ENCODE measurements around the gene PRG3. TPM values are rescaled to one million over a fixed set of nuclear protein-coding genes. Genes with fewer than 3 reads are reported as not detected.

PRG3 gene
- total and polyA plus RNA-seq, 2 donors (not counting 1 experiment from before 2014, with no cell fraction given): not detected

DNA sequence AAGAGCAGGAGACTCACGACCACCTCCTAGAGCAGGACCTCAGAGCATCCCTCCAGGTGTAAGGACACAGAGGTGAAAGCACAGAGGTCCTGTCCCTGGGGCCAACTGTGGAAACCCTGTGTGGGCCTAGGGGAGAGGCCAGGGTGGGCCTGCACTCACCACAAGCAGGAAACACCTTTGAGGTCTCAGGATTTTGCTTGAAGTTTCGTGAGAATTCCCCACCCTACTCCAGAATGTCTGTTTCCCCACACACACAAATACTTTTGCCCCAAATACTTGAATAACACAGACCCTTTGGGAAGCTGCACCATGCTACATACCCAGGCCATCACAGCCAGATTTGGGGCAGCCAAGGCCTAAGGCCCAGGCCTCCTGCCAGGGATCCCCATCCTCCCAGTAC lies 27.8 kb upstream of the PRG3 start:
- Histone ChIP-seq H3K79me2 (ENCODE audit: control insufficient read depth, insufficient read depth, low read length) (no peaks in the 10 kb centered on the region), H3K4me3 (ENCODE audit: control extremely low read depth in 1 of 5, extremely low read depth in 1 of 5, insufficient read depth in 1 of 5, low read depth in 2 of 5, low read length in 4 of 5) (no peak overlapping the region), H4K20me1 (ENCODE audit: control insufficient read depth, insufficient read depth, low read length, poor library complexity, severe bottlenecking) (no peaks in the 10 kb centered on the region), H2AFZ (ENCODE audit: insufficient read depth, low read depth, low read length, poor library complexity, severe bottlenecking) (no peak overlapping the region), H3K9ac (ENCODE audit: low read length) (no peak overlapping the region), H3K36me3 (replicated peaks in 1 of 2; ENCODE audit: control extremely low read depth in 1 of 2, control insufficient read depth in 1 of 2, extremely low read depth in 1 of 2, insufficient read depth in 2 of 2, low read length in 1 of 2) (peaks cover 2 to 12% of the 10 kb centered on the region in 2 experiments), H3K4me2 (replicated peaks; ENCODE audit: low read depth, low read length, poor library complexity, severe bottlenecking) (no peak overlapping the region), H3K27ac (ENCODE audit: low read length in 2 of 2) (no peak overlapping the region), H3K27me3 (replicated peaks in 1 of 4; ENCODE audit: control extremely low read depth in 1 of 4, control insufficient read depth in 3 of 4, insufficient read depth in 4 of 4, low read length in 3 of 4) (no peaks in the 10 kb centered on the region), H3K9me3 (ENCODE audit: control extremely low read depth in 1 of 3, control insufficient read depth in 2 of 3, insufficient read depth in 1 of 3, low read length in 2 of 3) (peaks cover 0 to under 1% (median 0%) of the 10 kb centered on the region in 3 donors), H3K4me1 (ENCODE audit: control insufficient read depth in 2 of 2, insufficient read depth in 2 of 2, low read length in 2 of 2) (no peaks in the 10 kb centered on the region)
- TF ChIP-seq, protein P1, sequence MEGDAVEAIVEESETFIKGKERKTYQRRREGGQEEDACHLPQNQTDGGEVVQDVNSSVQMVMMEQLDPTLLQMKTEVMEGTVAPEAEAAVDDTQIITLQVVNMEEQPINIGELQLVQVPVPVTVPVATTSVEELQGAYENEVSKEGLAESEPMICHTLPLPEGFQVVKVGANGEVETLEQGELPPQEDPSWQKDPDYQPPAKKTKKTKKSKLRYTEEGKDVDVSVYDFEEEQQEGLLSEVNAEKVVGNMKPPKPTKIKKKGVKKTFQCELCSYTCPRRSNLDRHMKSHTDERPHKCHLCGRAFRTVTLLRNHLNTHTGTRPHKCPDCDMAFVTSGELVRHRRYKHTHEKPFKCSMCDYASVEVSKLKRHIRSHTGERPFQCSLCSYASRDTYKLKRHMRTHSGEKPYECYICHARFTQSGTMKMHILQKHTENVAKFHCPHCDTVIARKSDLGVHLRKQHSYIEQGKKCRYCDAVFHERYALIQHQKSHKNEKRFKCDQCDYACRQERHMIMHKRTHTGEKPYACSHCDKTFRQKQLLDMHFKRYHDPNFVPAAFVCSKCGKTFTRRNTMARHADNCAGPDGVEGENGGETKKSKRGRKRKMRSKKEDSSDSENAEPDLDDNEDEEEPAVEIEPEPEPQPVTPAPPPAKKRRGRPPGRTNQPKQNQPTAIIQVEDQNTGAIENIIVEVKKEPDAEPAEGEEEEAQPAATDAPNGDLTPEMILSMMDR (IDR thresholded peaks at IDR 0.05): no peak
- no peak for TF ChIP-seq EZH2 (IDR thresholded peaks at IDR 0.05; ENCODE audit: borderline replicate concordance, insufficient read depth, low read depth, low read length, poor library complexity, severe bottlenecking)
- no peak overlapping the region for H3K27ac Mint-ChIP-seq
- peaks cover 8% of the 10 kb centered on the region for H3K4me1 Mint-ChIP-seq
- DNase-seq (no peak), ATAC-seq (ENCODE audit: low read depth) (no peak)
- WGBS (ENCODE audit: insufficient coverage): 23% methylated on average over 2 of the region's 2 CpGs
- H3K27me3 Mint-ChIP-seq: no peaks in the 10 kb centered on the region
- no peak overlapping the region for H3K4me3 Mint-ChIP-seq
- intact Hi-C loops (cut with micrococcal nuclease): no loop called here
- POLR2A ChIA-PET: no interaction called here
- CTCF ChIA-PET: no interaction called here
- no peaks in the 10 kb centered on the region for H3K9me3 Mint-ChIP-seq (ENCODE audit: insufficient read depth)

DNA sequence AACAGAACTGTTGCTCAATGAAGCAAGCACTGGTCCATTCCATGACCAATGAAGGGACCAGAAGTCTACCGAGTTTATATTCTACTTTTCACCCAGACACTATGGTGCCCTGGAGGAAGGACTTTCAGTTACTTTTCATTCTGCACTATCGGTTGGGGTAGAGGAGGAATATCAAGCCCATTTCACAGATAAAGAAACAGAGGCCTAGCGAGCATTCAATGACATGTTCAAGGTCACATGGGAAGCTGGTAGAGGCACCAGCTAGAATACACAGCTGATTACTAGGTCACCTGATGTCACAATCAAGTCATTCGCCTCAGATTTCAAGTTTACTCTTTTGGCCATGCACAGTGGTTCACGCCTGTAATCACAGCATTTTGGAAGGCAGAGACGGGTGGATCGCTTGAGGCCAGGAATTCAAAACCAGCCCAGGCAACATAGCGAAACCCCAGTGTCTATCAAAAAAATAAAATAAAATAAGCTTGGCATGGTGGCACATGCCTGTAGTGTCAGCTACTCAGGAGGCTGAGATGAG lies 27.1 kb upstream of the PRG3 start:
- H3K36me3 ChIP-seq (replicated peaks in 1 of 2; ENCODE audit: control extremely low read depth in 1 of 2, control insufficient read depth in 1 of 2, extremely low read depth in 1 of 2, insufficient read depth in 2 of 2, low read length in 1 of 2): peaks cover 2 to 8% of the 10 kb centered on the region in 2 experiments
- Mint-ChIP-seq H3K4me1 (peaks cover 11% of the 10 kb centered on the region), H3K27me3 (no peaks in the 10 kb centered on the region), H3K27ac (no peak overlapping the region), H3K4me3 (no peak overlapping the region), H3K9me3 (ENCODE audit: insufficient read depth) (no peaks in the 10 kb centered on the region)
- DNase-seq (no peak), ATAC-seq (ENCODE audit: low read depth) (no peak)
- H3K4me1 ChIP-seq (ENCODE audit: control insufficient read depth in 2 of 2, insufficient read depth in 2 of 2, low read length in 2 of 2): no peaks in the 10 kb centered on the region
- no peak overlapping the region for H2AFZ ChIP-seq (ENCODE audit: insufficient read depth, low read depth, low read length, poor library complexity, severe bottlenecking)
- H3K4me3 ChIP-seq (ENCODE audit: control extremely low read depth in 1 of 5, extremely low read depth in 1 of 5, insufficient read depth in 1 of 5, low read depth in 2 of 5, low read length in 4 of 5): no peak overlapping the region
- TF ChIP-seq, protein P1 (IDR thresholded peaks at IDR 0.05): no peak
- no peak for TF ChIP-seq EZH2 (IDR thresholded peaks at IDR 0.05; ENCODE audit: borderline replicate concordance, insufficient read depth, low read depth, low read length, poor library complexity, severe bottlenecking)
- ChIA-PET CTCF (no interaction called here), POLR2A (no interaction called here)
- 90% methylated on average over 4 of the region's 8 CpGs for WGBS (ENCODE audit: insufficient coverage)
- H3K9me3 ChIP-seq (ENCODE audit: control extremely low read depth in 1 of 3, control insufficient read depth in 2 of 3, insufficient read depth in 1 of 3, low read length in 2 of 3): peaks cover 0 to 3% (median 0%) of the 10 kb centered on the region in 3 donors
- no peak overlapping the region for H3K4me2 ChIP-seq (replicated peaks; ENCODE audit: low read depth, low read length, poor library complexity, severe bottlenecking)
- intact Hi-C loops (cut with micrococcal nuclease): no loop called here
- H3K79me2 ChIP-seq (ENCODE audit: control insufficient read depth, insufficient read depth, low read length): no peaks in the 10 kb centered on the region
- no peaks in the 10 kb centered on the region for H3K27me3 ChIP-seq (replicated peaks in 1 of 4; ENCODE audit: control extremely low read depth in 1 of 4, control insufficient read depth in 3 of 4, insufficient read depth in 4 of 4, low read length in 3 of 4)
- no peak overlapping the region for H3K27ac ChIP-seq (ENCODE audit: low read length in 2 of 2)
- H4K20me1 ChIP-seq (ENCODE audit: control insufficient read depth, insufficient read depth, low read length, poor library complexity, severe bottlenecking): no peaks in the 10 kb centered on the region
- no peak overlapping the region for H3K9ac ChIP-seq (ENCODE audit: low read length)

All from B cell (primary cell).